ENCODE results near the gene CCNY.

CCNY gene

GRCh38 chr10:35579726-35580422, 243.6 kb downstream of the CCNY start:
- no peak overlapping the region for H3K4me3 ChIP-seq (replicated peaks in 1 of 2; ENCODE audit: low read depth in 2 of 2, low read length in 2 of 2)
- no peak for DNase-seq (ENCODE audit: low read depth in 2 of 2)
- TF ChIP-seq CTCF (IDR thresholded peaks at IDR 0.05; ENCODE audit: low read depth, low read length) = no peak

- DNase-seq (ENCODE audit: low read depth in 2 of 2) = no peak
- TF ChIP-seq CTCF (IDR thresholded peaks at IDR 0.05; ENCODE audit: low read depth, low read length) = no peak
- H3K4me3 ChIP-seq (replicated peaks in 1 of 2; ENCODE audit: low read depth in 2 of 2, low read length in 2 of 2) = no peak overlapping the region
Measured at GRCh38 chr10:35580423-35580770, 244.1 kb downstream of the CCNY start.

- no peak for DNase-seq (ENCODE audit: low read depth in 2 of 2)
- no peak overlapping the region for H3K4me3 ChIP-seq (replicated peaks in 1 of 2; ENCODE audit: low read depth in 2 of 2, low read length in 2 of 2)
- TF ChIP-seq CTCF (IDR thresholded peaks at IDR 0.05; ENCODE audit: low read depth, low read length) = no peak
Measured at GRCh38 chr10:35581655-35582054, 245.3 kb downstream of the CCNY start.

- TF ChIP-seq CTCF (IDR thresholded peaks at IDR 0.05; ENCODE audit: low read depth, low read length) = no peak
Measured at GRCh38 chr10:35584946-35585345, 248.6 kb downstream of the CCNY start.

GRCh38 chr10:35585356-35585755, 249.0 kb downstream of the CCNY start:
- no peak for TF ChIP-seq CTCF (IDR thresholded peaks at IDR 0.05; ENCODE audit: low read depth, low read length)

More at GRCh38 chr10:35584946-35585345, 248.6 kb downstream of the CCNY start:
- no peak overlapping the region for H3K4me3 ChIP-seq (replicated peaks in 1 of 2; ENCODE audit: low read depth in 2 of 2, low read length in 2 of 2)
- no peak for DNase-seq (ENCODE audit: low read depth in 2 of 2)

GRCh38 chr10:35585903-35586535, 249.7 kb downstream of the CCNY start:
- no peak for TF ChIP-seq CTCF (IDR thresholded peaks at IDR 0.05; ENCODE audit: low read depth, low read length)
- DNase-seq (ENCODE audit: low read depth in 2 of 2) = no peak
- H3K4me3 ChIP-seq (replicated peaks in 1 of 2; ENCODE audit: low read depth in 2 of 2, low read length in 2 of 2) = no peak overlapping the region

More at GRCh38 chr10:35585356-35585755, 249.0 kb downstream of the CCNY start:
- no peak for DNase-seq (ENCODE audit: low read depth in 2 of 2)
- no peak overlapping the region for H3K4me3 ChIP-seq (replicated peaks in 1 of 2; ENCODE audit: low read depth in 2 of 2, low read length in 2 of 2)
